NCI-H82 treated with DMSO at 0.1 percent for 48 hours (cell line): ENCODE results near the gene TNIK.
A peak's percentile ranks its signal among the peaks of the same experiment; 100 is the strongest.
"Not testable (repeated sequence)": the region's sequence is repeated elsewhere in the genome, so short reads cannot be mapped to it uniquely, and the experiment has no call there.

ENCODE experiments used
- DNase-seq: peaks from one replicate; lab custom pipeline; 2025; ENCODE audit not compliant: unreplicated experiment; lab: John Stamatoyannopoulos, UW

TNIK gene

GRCh38 chr3:171469376-171469775 lies 9.2 kb upstream of the TNIK start:
- DNase-seq, result no peak

- DNase-seq, result no peak
These were observed 8.2 kb upstream of the TNIK start for GRCh38 chr3:171468296-171468906.

- no peak for DNase-seq
These were observed 5.6 kb upstream of the TNIK start for GRCh38 chr3:171465763-171466162.

- DNase-seq, result no peak
These were observed 4.3 kb upstream of the TNIK start for GRCh38 chr3:171464462-171464861.

- no peak for DNase-seq
These were observed 2.0 kb upstream of the TNIK start for GRCh38 chr3:171462224-171462623.

GRCh38 chr3:171461525-171461917 lies 1.3 kb upstream of the TNIK start:
- DNase-seq, result no peak

GRCh38 chr3:171460725-171461524 lies 720 bp upstream of the TNIK start:
- peak; percentile 36 for DNase-seq

GRCh38 chr3:171459137-171459941 lies 866 bp downstream of the TNIK start:
- no peak for DNase-seq

- DNase-seq, result no peak
These were observed 1.4 kb downstream of the TNIK start for GRCh38 chr3:171458864-171459136.

GRCh38 chr3:171458071-171458863 lies 1.9 kb downstream of the TNIK start:
- DNase-seq, result no peak

GRCh38 chr3:171457607-171458061 lies 2.6 kb downstream of the TNIK start:
- DNase-seq, result no peak

- no peak for DNase-seq
These were observed 3.2 kb downstream of the TNIK start for GRCh38 chr3:171456765-171457606.

GRCh38 chr3:171455603-171456550 lies 4.3 kb downstream of the TNIK start:
- DNase-seq, result no peak

- no peak for DNase-seq
These were observed 6.2 kb downstream of the TNIK start for GRCh38 chr3:171454041-171454440.

GRCh38 chr3:171453180-171453886 lies 6.9 kb downstream of the TNIK start:
- DNase-seq, result no peak

- DNase-seq, result no peak
These were observed 7.9 kb downstream of the TNIK start for GRCh38 chr3:171452328-171452727.

GRCh38 chr3:171451915-171452314 lies 8.3 kb downstream of the TNIK start:
- no peak for DNase-seq

- not testable (repeated sequence) for DNase-seq
These were observed 12.7 kb downstream of the TNIK start for GRCh38 chr3:171447579-171447891.
